GM23248 (cell line): Measurements from ENCODE around the gene CLMP. TPM values are rescaled to one million over a fixed set of nuclear protein-coding genes. Genes with fewer than 3 reads are reported as not detected.

ENCODE experiments used
- DNase-seq: peaks from one replicate; pipeline ENCODE4 v3.0.0-alpha.2; 2015
- H2AFZ ChIP-seq: fragments of 200-600 bp; sonication (generic); 2 replicates; pipeline ENCODE4 v1.6.1; 2016; ENCODE audit warnings: antibody characterized with exemption
- H3F3A ChIP-seq: fragments of 200-600 bp; sonication (generic); 2 replicates; pipeline ENCODE4 v1.6.1; 2016; ENCODE audit warnings: mild to moderate bottlenecking, antibody characterized with exemption, mixed run types; ENCODE audit not compliant: insufficient read depth
- H3K27ac ChIP-seq: fragments of 200-600 bp; sonication (generic); 2 replicates; pipeline ENCODE4 v1.5.1; 2016; ENCODE audit warnings: mild to moderate bottlenecking
- H3K27me3 ChIP-seq: fragments of 200-600 bp; sonication (generic); replicated peaks from 2 replicates; pipeline ENCODE4 v1.6.1; 2016; ENCODE audit warnings: mild to moderate bottlenecking; ENCODE audit not compliant: insufficient read depth
- H3K36me3 ChIP-seq: fragments of 200-600 bp; sonication (generic); 2 replicates; pipeline ENCODE4 v1.6.1; 2016; ENCODE audit warnings: low read depth, mild to moderate bottlenecking
- H3K4me1 ChIP-seq: fragments of 200-600 bp; sonication (generic); 2 replicates; pipeline ENCODE4 v1.6.1; 2016; ENCODE audit warnings: mild to moderate bottlenecking; ENCODE audit not compliant: insufficient read depth
- H3K4me2 ChIP-seq: fragments of 200-600 bp; sonication (generic); one replicate; pipeline ENCODE4 v1.6.1; 2016; ENCODE audit warnings: mild to moderate bottlenecking; ENCODE audit not compliant: unreplicated experiment
- H3K4me3 ChIP-seq: fragments of 200-600 bp; sonication (generic); 2 replicates; pipeline ENCODE4 v1.5.1; 2016; ENCODE audit warnings: mild to moderate bottlenecking
- H3K79me2 ChIP-seq: fragments of 200-600 bp; sonication (generic); 2 replicates; pipeline ENCODE4 v1.6.1; 2016; ENCODE audit warnings: mild to moderate bottlenecking; ENCODE audit not compliant: insufficient read depth
- H3K9ac ChIP-seq: fragments of 200-600 bp; sonication (generic); 2 replicates; pipeline ENCODE4 v1.6.1; 2016; ENCODE audit warnings: mild to moderate bottlenecking
- H3K9me2 ChIP-seq: fragments of 200-600 bp; sonication (generic); 2 replicates; pipeline ENCODE4 v1.6.1; 2016; ENCODE audit warnings: mixed run types, mild to moderate bottlenecking, moderate library complexity; ENCODE audit not compliant: insufficient read depth
- H3K9me3 ChIP-seq: fragments of 200-600 bp; sonication (generic); one replicate; pipeline ENCODE4 v1.6.1; 2017; ENCODE audit warnings: low read depth
- H4K20me1 ChIP-seq: fragments of 200-600 bp; sonication (generic); 2 replicates; pipeline ENCODE4 v1.6.0; 2016; ENCODE audit not compliant: insufficient read depth
- EZH2 ChIP-seq: fragments of 200-600 bp; sonication (generic); IDR thresholded peaks from 2 replicates; pipeline ENCODE4 v1.6.1; 2018; ENCODE audit warnings: antibody characterized with exemption, mild to moderate bottlenecking; ENCODE audit not compliant: insufficient read depth, poor library complexity, severe bottlenecking
- EZH2phosphoT487 ChIP-seq: fragments of 200-600 bp; sonication (generic); IDR thresholded peaks from 2 replicates; pipeline ENCODE4 v1.6.1; 2018; ENCODE audit warnings: antibody characterized with exemption, moderate library complexity, mild to moderate bottlenecking, low read depth; ENCODE audit not compliant: insufficient read depth
- WGBS, 2 experiments: methylation state at CpG; one replicate each; pipeline ENCODE4 v1.1.6; 2015 to 2017; ENCODE audit warnings: low lambda C conversion rate in 2 of 2, low coverage in 1 of 2; ENCODE audit errors: missing lambda C conversion rate in 2 of 2; 5-methylcytosine and 5-hydroxymethylcytosine counted together
- in situ Hi-C: fragments of 300-500 bp; cut with MboI; formaldehyde crosslinking; loops from 2 replicates; pipeline ENCODE4 v1.15.0; 2020
- polyA plus RNA-seq: library from polyadenylated mRNA; unstranded; fragments of >200 nt; fragmentation: Nextera tagmentation; extraction: Ambion mirVana; gene quantifications from 2 replicates; pipeline ENCODE4 v1.2.1, GENCODE V29; 2016
- total RNA-seq: library from RNA; depleted of rRNA; stranded (reverse); fragments of >200 nt; shearing (Covaris generic); gene quantifications from 2 replicates; pipeline ENCODE4 v1.2.3, GENCODE V29; 2014

CLMP gene
- total and polyA plus RNA-seq, 2 experiments from 2014 or later = 166 to 215 TPM

DNA sequence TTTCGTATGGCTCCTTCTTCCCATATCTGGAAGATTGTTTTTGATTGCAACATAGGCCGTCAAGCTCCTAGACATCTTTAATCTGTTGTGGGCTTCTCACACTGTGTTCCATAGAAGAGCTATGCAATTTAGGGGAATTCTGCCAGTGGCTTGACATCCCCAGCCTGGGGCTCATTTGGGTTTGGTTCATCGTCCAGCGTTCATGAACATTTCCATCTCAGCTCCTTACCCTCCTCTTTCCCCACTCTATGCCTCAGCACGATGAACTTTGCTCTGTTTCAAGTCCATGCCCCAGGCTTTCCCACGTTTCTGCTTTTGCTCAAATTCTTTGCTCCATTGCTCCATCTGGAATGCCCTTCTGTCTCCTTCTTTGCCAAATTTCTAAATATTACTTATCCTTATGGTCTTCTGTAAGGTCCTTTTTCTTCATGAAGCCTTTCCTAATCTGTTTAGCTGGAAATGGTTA lies 26.1 kb upstream of the CLMP start:
- H3K79me2 ChIP-seq = no peaks in the 10 kb centered on the region
- 26 to 29% methylated on average over 6 of the region's 6 CpGs for WGBS, 2 experiments
- DNase-seq = peak; percentile 35

DNA sequence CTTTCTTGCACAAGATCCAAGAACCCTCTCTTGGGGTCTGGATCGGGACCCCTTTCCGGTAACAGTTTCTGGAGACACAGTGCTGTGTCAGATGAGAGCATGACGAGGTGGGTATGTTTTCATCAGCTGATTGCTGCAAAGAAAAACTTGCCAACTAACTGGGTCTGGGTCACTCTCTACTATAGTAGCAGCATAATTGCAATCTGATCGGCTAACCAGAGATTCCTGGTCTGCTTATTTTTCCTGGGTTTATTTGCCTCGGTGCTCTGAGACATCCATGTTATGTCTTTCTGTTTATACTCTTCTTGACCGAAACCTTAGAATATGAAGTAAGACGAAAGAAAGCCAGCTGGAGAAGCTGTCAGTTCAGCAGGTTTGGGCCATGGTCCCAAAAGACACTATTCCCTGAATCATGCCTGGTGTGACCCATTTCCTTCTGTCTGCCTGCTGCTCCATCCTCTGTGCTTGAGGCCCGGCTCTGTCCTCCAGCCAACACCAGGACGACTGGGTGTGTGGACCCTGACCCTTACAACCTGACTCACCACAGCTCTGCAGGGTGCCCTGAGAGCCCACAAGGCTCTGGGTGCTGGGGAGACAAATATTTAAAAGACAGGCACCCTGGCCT lies 24.1 kb upstream of the CLMP start:
- no peaks in the 10 kb centered on the region for H3K9me3 ChIP-seq
- 20% methylated on average over 9 of the region's 9 CpGs for WGBS, 2 experiments
- no peaks in the 10 kb centered on the region for H3K79me2 ChIP-seq
- peak; percentile 76 for DNase-seq
- H3K9me2 ChIP-seq = no peaks in the 10 kb centered on the region
- no peak for TF ChIP-seq EZH2phosphoT487
- H2AFZ ChIP-seq = peak overlapping the region; percentile 49
- H3K27ac ChIP-seq = peak overlapping the region; percentile 61
- peak overlapping the region; percentile 12; the same call in 1 of the 2 replicates for H3K9ac ChIP-seq
- H3K4me1 ChIP-seq = peaks cover 22% of the 10 kb centered on the region
- in situ Hi-C loops = no loop called here
- H3F3A ChIP-seq = peaks cover 31% of the 10 kb centered on the region
- peak overlapping the region; percentile 4; the same call in 1 of the 2 replicates for H3K4me3 ChIP-seq
- H3K36me3 ChIP-seq = no peaks in the 10 kb centered on the region
- H3K4me2 ChIP-seq = peak overlapping the region; percentile 36
- no peaks in the 10 kb centered on the region for H3K27me3 ChIP-seq
- no peaks in the 10 kb centered on the region for H4K20me1 ChIP-seq

More for the DNA sequence above, 26.1 kb upstream of the CLMP start:
- Histone ChIP-seq H4K20me1 (no peaks in the 10 kb centered on the region), H3K4me3 (no peak overlapping the region), H3K9me3 (no peaks in the 10 kb centered on the region), H3K4me2 (no peak overlapping the region), H3K27me3 (no peaks in the 10 kb centered on the region), H3F3A (peaks cover 31% of the 10 kb centered on the region), H2AFZ (no peak overlapping the region), H3K4me1 (peaks cover 26% of the 10 kb centered on the region), H3K9ac (no peak overlapping the region), H3K36me3 (no peaks in the 10 kb centered on the region), H3K27ac (no peak overlapping the region), H3K9me2 (no peaks in the 10 kb centered on the region)
- in situ Hi-C loops = no loop called here
- no peak for TF ChIP-seq EZH2
- TF ChIP-seq EZH2phosphoT487 = no peak

GRCh38 chr11:123218451-123218850 lies 23.4 kb upstream of the CLMP start:
- no peaks in the 10 kb centered on the region for H3K9me2 ChIP-seq
- WGBS, 2 experiments = 73 to 74% methylated on average over 5 of the region's 5 CpGs
- peaks cover 38% of the 10 kb centered on the region for H3F3A ChIP-seq
- no peaks in the 10 kb centered on the region for H3K27me3 ChIP-seq
- no peak overlapping the region for H3K4me3 ChIP-seq
- H3K4me2 ChIP-seq = peak overlapping the region; percentile 36
- H2AFZ ChIP-seq = peak overlapping the region; percentile 56
- in situ Hi-C loops = no loop called here
- H3K36me3 ChIP-seq = no peaks in the 10 kb centered on the region
- 0 out of 2 replicates have a peak overlapping the region, but pooled peaks have one; percentile 6 for H3K9ac ChIP-seq
- H3K79me2 ChIP-seq = no peaks in the 10 kb centered on the region
- peak overlapping the region; percentile 61 for H3K27ac ChIP-seq
- TF ChIP-seq EZH2phosphoT487 = no peak
- no peak for TF ChIP-seq EZH2
- peaks cover 22% of the 10 kb centered on the region for H3K4me1 ChIP-seq
- H4K20me1 ChIP-seq = no peaks in the 10 kb centered on the region
- no peaks in the 10 kb centered on the region for H3K9me3 ChIP-seq
- no peak for DNase-seq

DNA sequence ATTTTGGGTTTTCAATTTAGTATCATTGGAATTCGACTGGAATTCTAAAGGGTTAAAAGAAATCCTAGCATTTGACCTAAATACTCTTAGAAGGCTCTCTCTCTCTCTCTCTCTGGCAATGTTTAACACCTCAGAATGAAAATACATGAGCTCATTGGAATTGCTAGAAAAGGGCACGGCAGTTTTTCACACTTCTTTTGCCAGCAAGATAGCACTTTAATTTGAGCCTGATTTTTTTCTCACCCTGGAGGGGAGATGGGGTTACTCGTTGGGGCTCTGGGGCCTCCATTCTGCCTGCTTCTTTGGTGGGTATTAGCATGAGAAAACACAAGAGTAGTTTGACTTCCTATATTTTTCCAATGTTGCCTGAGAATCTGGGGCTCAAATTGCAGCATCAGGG lies 22.8 kb upstream of the CLMP start:
- 0 out of 2 replicates have a peak overlapping the region, but pooled peaks have one; percentile 6 for H3K9ac ChIP-seq
- H3K27me3 ChIP-seq = no peaks in the 10 kb centered on the region
- TF ChIP-seq EZH2 = no peak
- no peak for TF ChIP-seq EZH2phosphoT487
- H3F3A ChIP-seq = peaks cover 43% of the 10 kb centered on the region
- H3K9me3 ChIP-seq = no peaks in the 10 kb centered on the region
- no peaks in the 10 kb centered on the region for H3K9me2 ChIP-seq
- no peak overlapping the region for H3K4me3 ChIP-seq
- peak; percentile 37 for DNase-seq
- no peaks in the 10 kb centered on the region for H3K79me2 ChIP-seq
- H3K27ac ChIP-seq = peak overlapping the region; percentile 61
- WGBS, 2 experiments = 5% methylated on average over 3 of the region's 3 CpGs
- H3K4me2 ChIP-seq = peak overlapping the region; percentile 36
- peak overlapping the region; percentile 56 for H2AFZ ChIP-seq
- H3K4me1 ChIP-seq = peaks cover 28% of the 10 kb centered on the region
- in situ Hi-C loops = no loop called here
- H4K20me1 ChIP-seq = no peaks in the 10 kb centered on the region
- no peaks in the 10 kb centered on the region for H3K36me3 ChIP-seq
